BLaER1 (cell line): ENCODE results near the gene FAM149B1.
A peak's percentile ranks its signal among the peaks of the same experiment; 100 is the strongest.

Source experiments
- H3K27ac ChIP-seq: shearing (Covaris generic); formaldehyde crosslinking; 2 replicates; pipeline ENCODE4 v1.8.1; 2022
- H3K27me3 ChIP-seq: shearing (Covaris generic); formaldehyde crosslinking; 2 replicates; pipeline ENCODE4 v1.8.1; 2022
- H3K36me3 ChIP-seq: shearing (Covaris generic); formaldehyde crosslinking; 2 replicates; pipeline ENCODE4 v1.8.1; 2022
- H3K4me1 ChIP-seq: shearing (Covaris generic); formaldehyde crosslinking; 2 replicates; pipeline ENCODE4 v1.8.1; 2022
- H3K4me2 ChIP-seq: shearing (Covaris generic); formaldehyde crosslinking; 2 replicates; pipeline ENCODE4 v1.8.1; 2022
- H3K4me3 ChIP-seq: shearing (Covaris generic); formaldehyde crosslinking; 2 replicates; pipeline ENCODE4 v1.8.1; 2022
- H3K9ac ChIP-seq: shearing (Covaris generic); formaldehyde crosslinking; 2 replicates; pipeline ENCODE4 v1.8.1; 2022
- H3K9me3 ChIP-seq: shearing (Covaris generic); formaldehyde crosslinking; 2 replicates; pipeline ENCODE4 v1.8.1; 2022
- H4K20me1 ChIP-seq: shearing (Covaris generic); formaldehyde crosslinking; 2 replicates; pipeline ENCODE4 v1.8.1; 2022
- Cebpa-rat ChIP-seq: shearing (Covaris generic); IDR thresholded peaks from 2 replicates; pipeline ENCODE4 v1.8.1; 2022

Gene FAM149B1

GRCh38 chr10:73229567-73229966, 61.6 kb downstream of the FAM149B1 start:
- no peak overlapping the region for H3K9ac ChIP-seq
- H4K20me1 ChIP-seq = no peaks in the 10 kb centered on the region
- peaks cover 45% of the 10 kb centered on the region for H3K36me3 ChIP-seq
- H3K4me3 ChIP-seq = no peak overlapping the region
- no peak overlapping the region for H3K27ac ChIP-seq
- TF ChIP-seq Cebpa-rat = no peak
- no peak overlapping the region for H3K4me2 ChIP-seq
- H3K9me3 ChIP-seq = no peaks in the 10 kb centered on the region
- no peaks in the 10 kb centered on the region for H3K4me1 ChIP-seq
- H3K27me3 ChIP-seq = no peaks in the 10 kb centered on the region

- no peak overlapping the region for H3K9ac ChIP-seq
- no peak overlapping the region for H3K4me3 ChIP-seq
- TF ChIP-seq Cebpa-rat = no peak
- H3K36me3 ChIP-seq = peaks cover 77% of the 10 kb centered on the region
- H4K20me1 ChIP-seq = no peaks in the 10 kb centered on the region
- H3K27ac ChIP-seq = no peak overlapping the region
- H3K4me2 ChIP-seq = no peak overlapping the region
- no peaks in the 10 kb centered on the region for H3K27me3 ChIP-seq
- H3K9me3 ChIP-seq = no peaks in the 10 kb centered on the region
- no peaks in the 10 kb centered on the region for H3K4me1 ChIP-seq
These were observed 65.0 kb downstream of the FAM149B1 start for GRCh38 chr10:73232887-73233286.

GRCh38 chr10:73233883-73234282, 66.0 kb downstream of the FAM149B1 start:
- TF ChIP-seq Cebpa-rat = no peak
- Histone ChIP-seq H3K36me3 (peaks cover 87% of the 10 kb centered on the region), H3K4me2 (no peak overlapping the region)

GRCh38 chr10:73234695-73235094, 66.8 kb downstream of the FAM149B1 start:
- Histone ChIP-seq H3K27ac (no peak overlapping the region), H3K27me3 (no peaks in the 10 kb centered on the region), H3K9ac (no peak overlapping the region), H3K4me1 (no peaks in the 10 kb centered on the region), H3K36me3 (peaks cover 95% of the 10 kb centered on the region), H3K9me3 (no peaks in the 10 kb centered on the region), H3K4me2 (no peak overlapping the region), H4K20me1 (no peaks in the 10 kb centered on the region), H3K4me3 (no peak overlapping the region)
- TF ChIP-seq Cebpa-rat = no peak

More at GRCh38 chr10:73233883-73234282, 66.0 kb downstream of the FAM149B1 start:
- H3K9me3 ChIP-seq = no peaks in the 10 kb centered on the region
- H3K27me3 ChIP-seq = no peaks in the 10 kb centered on the region
- no peak overlapping the region for H3K4me3 ChIP-seq
- no peaks in the 10 kb centered on the region for H3K4me1 ChIP-seq
- no peak overlapping the region for H3K27ac ChIP-seq
- H4K20me1 ChIP-seq = no peaks in the 10 kb centered on the region
- H3K9ac ChIP-seq = no peak overlapping the region

GRCh38 chr10:73238990-73239566, 71.2 kb downstream of the FAM149B1 start:
- H3K36me3 ChIP-seq = peaks cover 99% of the 10 kb centered on the region
- peaks cover 6% of the 10 kb centered on the region for H3K4me1 ChIP-seq
- H4K20me1 ChIP-seq = no peaks in the 10 kb centered on the region
- no peak overlapping the region for H3K4me2 ChIP-seq
- H3K9me3 ChIP-seq = no peaks in the 10 kb centered on the region
- TF ChIP-seq Cebpa-rat = no peak
- H3K27ac ChIP-seq = no peak overlapping the region
- no peak overlapping the region for H3K4me3 ChIP-seq
- no peaks in the 10 kb centered on the region for H3K27me3 ChIP-seq
- H3K9ac ChIP-seq = no peak overlapping the region

GRCh38 chr10:73239908-73240307, 72.0 kb downstream of the FAM149B1 start:
- H3K9me3 ChIP-seq = no peaks in the 10 kb centered on the region
- H3K4me2 ChIP-seq = no peak overlapping the region
- H3K27ac ChIP-seq = no peak overlapping the region
- H3K9ac ChIP-seq = no peak overlapping the region
- no peaks in the 10 kb centered on the region for H3K27me3 ChIP-seq
- no peak overlapping the region for H3K4me3 ChIP-seq
- no peaks in the 10 kb centered on the region for H4K20me1 ChIP-seq
- TF ChIP-seq Cebpa-rat = no peak
- H3K36me3 ChIP-seq = peaks cover 99% of the 10 kb centered on the region
- H3K4me1 ChIP-seq = peaks cover 14% of the 10 kb centered on the region

- Histone ChIP-seq H3K4me3 (peak overlapping the region; percentile 87), H4K20me1 (no peaks in the 10 kb centered on the region), H3K4me2 (peak overlapping the region; percentile 92), H3K27ac (no peak overlapping the region), H3K27me3 (no peaks in the 10 kb centered on the region), H3K9ac (peak overlapping the region; percentile 91; the same call in 1 of the 2 replicates), H3K4me1 (peaks cover 55% of the 10 kb centered on the region), H3K9me3 (no peaks in the 10 kb centered on the region), H3K36me3 (peaks cover 67% of the 10 kb centered on the region)
- no peak for TF ChIP-seq Cebpa-rat
These were observed 77.1 kb downstream of the FAM149B1 start for GRCh38 chr10:73244866-73245477.

GRCh38 chr10:73246322-73246645, 78.4 kb downstream of the FAM149B1 start:
- H3K9ac ChIP-seq = peak overlapping the region; percentile 91
- H4K20me1 ChIP-seq = no peaks in the 10 kb centered on the region
- peaks cover 68% of the 10 kb centered on the region for H3K4me1 ChIP-seq
- TF ChIP-seq Cebpa-rat = no peak
- no peaks in the 10 kb centered on the region for H3K9me3 ChIP-seq
- peaks cover 67% of the 10 kb centered on the region for H3K36me3 ChIP-seq
- H3K4me3 ChIP-seq = peak overlapping the region; percentile 87
- H3K27me3 ChIP-seq = no peaks in the 10 kb centered on the region
- H3K4me2 ChIP-seq = peak overlapping the region; percentile 92
- peak overlapping the region; percentile 87 for H3K27ac ChIP-seq

- Histone ChIP-seq H3K4me1 (peaks cover 74% of the 10 kb centered on the region), H3K27ac (peak within 1 kb of the TSS; percentile 87), H3K4me3 (peak within 1 kb of the TSS; percentile 87), H3K27me3 (no peaks in the 10 kb centered on the region), H4K20me1 (no peaks in the 10 kb centered on the region), H3K36me3 (peaks cover 63% of the 10 kb centered on the region), H3K9ac (peak within 1 kb of the TSS; percentile 91), H3K4me2 (peak within 1 kb of the TSS; percentile 92), H3K9me3 (no peaks in the 10 kb centered on the region)
- no peak for TF ChIP-seq Cebpa-rat
These were observed 79.0 kb downstream of the FAM149B1 start, which contains the start of gene DNAJC9 for GRCh38 chr10:73246646-73247508. TSS of gene DNAJC9 (minus strand) at chr10:73247255. CDS start at chr10:73247189, 66 bp downstream.
